Mucosa of descending colon (tissue), 3 donors: ENCODE results near the gene NIPAL4. TPM values are rescaled to one million over a fixed set of nuclear protein-coding genes. Genes with fewer than 3 reads are reported as not detected.

ENCODE experiments used
- ATAC-seq: fragments of 200-7000 bp; cut with Tn5 transposase; one replicate; pipeline ENCODE4 v1.9.1; 2020; ENCODE audit warnings: mild to moderate bottlenecking, moderate library complexity
- DNase-seq, 3 donors: peaks; one replicate each; pipeline ENCODE4 v3.0.0-alpha.2; 2020
- H3K36me3 ChIP-seq: fragments of 200-600 bp; one replicate; pipeline ENCODE4 v1.8.0; 2021; ENCODE audit warnings: low read depth, mild to moderate bottlenecking
- H3K4me1 ChIP-seq: fragments of 200-600 bp; one replicate; pipeline ENCODE4 v1.8.0; 2021; ENCODE audit warnings: low read depth, mild to moderate bottlenecking
- H3K4me3 ChIP-seq: fragments of 200-600 bp; one replicate; pipeline ENCODE4 v1.8.0; 2021; ENCODE audit warnings: mild to moderate bottlenecking
- H3K9me3 ChIP-seq: fragments of 200-600 bp; one replicate; pipeline ENCODE4 v1.8.0; 2021; ENCODE audit warnings: mild to moderate bottlenecking
- intact Hi-C, 2 donors: fragments of 100-400 bp; cut with DNase I in 1 of 2; cut with micrococcal nuclease in 1 of 2; formaldehyde crosslinking; loops; one replicate each; pipeline versions ENCODE4 v1.11.0 to v1.11.1; 2022; cut with DNase I, micrococcal nuclease
- total RNA-seq, 3 donors: library from RNA; stranded (reverse); fragmentation: NEBNext Ultra II Directional in 2 of 3; extraction: Animal tissue kit (Norgen Biotek cat#: 25700) in 2 of 3; gene quantifications; one replicate each; pipeline versions ENCODE4 v1.2.1 to v1.2.4, GENCODE V29; 2021 to 2023
- TF ChIP-seq, protein P1 (sequence below): fragments of 200-600 bp; IDR thresholded peaks from one replicate; pipeline ENCODE4 v1.8.0; 2022; ENCODE audit warnings: antibody characterized with exemption, mild to moderate bottlenecking
- donor health status: DM: no; HTN: no; CAD: no; lungs with moderate emphysema.
- donor health status: DM: no; HTN: no; CAD: no.
- donor health status: DM: no; HTN: yes; CAD: no.

The NIPAL4 gene
- total RNA-seq, 3 donors from 2014 or later, result 0.70 to 3.2 TPM; not detected in 1

DNA sequence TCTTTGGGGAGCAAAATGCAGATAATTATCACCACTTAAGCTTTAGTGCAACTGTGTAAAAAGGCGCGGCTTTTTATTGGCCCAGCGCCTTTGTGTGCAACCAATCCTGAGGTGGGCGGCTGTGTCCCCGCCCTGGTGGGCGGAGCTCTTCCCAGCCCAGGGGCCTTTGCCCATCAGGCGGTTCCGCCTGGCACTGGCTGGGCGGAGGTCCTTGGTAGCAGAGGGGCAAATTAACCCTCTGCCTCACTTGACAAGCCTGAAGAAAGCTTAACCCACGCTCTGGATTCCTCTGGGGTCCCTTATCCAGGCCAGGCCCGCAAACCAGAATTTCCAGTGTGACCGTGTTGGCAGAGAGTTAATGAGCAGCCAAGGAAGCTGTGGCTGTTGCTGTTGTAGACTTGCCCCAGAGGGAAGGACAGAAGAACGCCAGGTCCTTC is 12.8 kb upstream of the NIPAL4 start:
- Histone ChIP-seq H3K4me3 (no peak overlapping the region), H3K9me3 (no peaks in the 10 kb centered on the region), H3K4me1 (no peaks in the 10 kb centered on the region), H3K36me3 (no peaks in the 10 kb centered on the region)
- TF ChIP-seq, protein P1, sequence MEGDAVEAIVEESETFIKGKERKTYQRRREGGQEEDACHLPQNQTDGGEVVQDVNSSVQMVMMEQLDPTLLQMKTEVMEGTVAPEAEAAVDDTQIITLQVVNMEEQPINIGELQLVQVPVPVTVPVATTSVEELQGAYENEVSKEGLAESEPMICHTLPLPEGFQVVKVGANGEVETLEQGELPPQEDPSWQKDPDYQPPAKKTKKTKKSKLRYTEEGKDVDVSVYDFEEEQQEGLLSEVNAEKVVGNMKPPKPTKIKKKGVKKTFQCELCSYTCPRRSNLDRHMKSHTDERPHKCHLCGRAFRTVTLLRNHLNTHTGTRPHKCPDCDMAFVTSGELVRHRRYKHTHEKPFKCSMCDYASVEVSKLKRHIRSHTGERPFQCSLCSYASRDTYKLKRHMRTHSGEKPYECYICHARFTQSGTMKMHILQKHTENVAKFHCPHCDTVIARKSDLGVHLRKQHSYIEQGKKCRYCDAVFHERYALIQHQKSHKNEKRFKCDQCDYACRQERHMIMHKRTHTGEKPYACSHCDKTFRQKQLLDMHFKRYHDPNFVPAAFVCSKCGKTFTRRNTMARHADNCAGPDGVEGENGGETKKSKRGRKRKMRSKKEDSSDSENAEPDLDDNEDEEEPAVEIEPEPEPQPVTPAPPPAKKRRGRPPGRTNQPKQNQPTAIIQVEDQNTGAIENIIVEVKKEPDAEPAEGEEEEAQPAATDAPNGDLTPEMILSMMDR, result no peak
- intact Hi-C loops, result no loop called here
- ATAC-seq, result peak; percentile 96
- DNase-seq, result peak; percentile 80 to 86 (median 84)

- no peaks in the 10 kb centered on the region for H3K4me1 ChIP-seq
- H3K9me3 ChIP-seq, result no peaks in the 10 kb centered on the region
- intact Hi-C loops, result no loop called here
- H3K4me3 ChIP-seq, result no peak overlapping the region
- ATAC-seq (peak; percentile 28), DNase-seq (peak in 2 of 3 donors; percentile 45 to 61)
- H3K36me3 ChIP-seq, result no peaks in the 10 kb centered on the region
- TF ChIP-seq, protein P1, result no peak
Measured at GRCh38 chr5:157449011-157449723, 10.8 kb upstream of the NIPAL4 start.

GRCh38 chr5:157450024-157450423 is 10.0 kb upstream of the NIPAL4 start:
- Histone ChIP-seq H3K4me3 (no peak overlapping the region), H3K4me1 (no peaks in the 10 kb centered on the region), H3K9me3 (no peaks in the 10 kb centered on the region), H3K36me3 (no peaks in the 10 kb centered on the region)
- intact Hi-C loops, result no loop called here
- DNase-seq (no peak), ATAC-seq (no peak)
- TF ChIP-seq, protein P1, result no peak

DNA sequence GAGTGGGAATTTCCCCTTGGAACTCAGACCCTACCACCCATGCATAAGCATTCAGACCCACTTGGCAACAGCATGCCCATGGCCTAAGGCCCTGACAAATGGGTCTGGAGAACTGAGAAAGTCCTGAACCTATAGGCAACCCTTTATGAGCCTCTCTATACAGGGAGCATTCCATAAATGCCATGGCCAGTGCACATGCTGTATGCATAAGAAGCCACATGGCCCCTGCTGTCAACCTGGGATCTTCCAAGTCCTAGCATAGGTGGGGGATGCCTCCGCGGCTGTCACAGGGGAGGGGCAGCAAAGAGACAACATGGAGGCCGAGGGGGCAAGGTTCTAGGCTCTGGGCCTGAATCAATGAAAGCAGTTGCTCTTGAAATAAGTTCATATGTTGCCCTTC is 8.2 kb upstream of the NIPAL4 start:
- intact Hi-C loops, result no loop called here
- no peak for ATAC-seq
- H3K9me3 ChIP-seq, result no peaks in the 10 kb centered on the region
- no peak for DNase-seq
- H3K4me1 ChIP-seq, result no peaks in the 10 kb centered on the region
- TF ChIP-seq, protein P1, result no peak
- no peak overlapping the region for H3K4me3 ChIP-seq
- no peaks in the 10 kb centered on the region for H3K36me3 ChIP-seq

DNA sequence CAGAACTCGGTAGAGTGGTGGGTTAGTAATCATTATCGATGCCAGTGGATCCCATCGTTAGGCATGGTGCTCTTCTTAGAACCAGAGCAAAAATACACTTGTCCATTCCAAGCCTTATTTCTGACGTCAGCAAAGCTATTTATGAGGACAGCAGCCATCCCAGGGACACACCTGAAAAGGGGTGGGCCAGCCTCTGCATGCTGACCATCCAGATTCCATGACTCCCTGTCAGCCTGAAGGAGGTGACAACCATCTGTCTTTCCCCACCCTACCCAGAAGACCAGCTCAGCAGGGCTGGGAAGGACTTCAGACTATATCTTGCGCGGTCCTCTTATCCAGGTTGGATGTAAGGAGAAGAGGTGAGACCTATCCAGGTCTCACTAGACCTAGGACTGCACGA is 5.7 kb upstream of the NIPAL4 start:
- Histone ChIP-seq H3K4me1 (no peaks in the 10 kb centered on the region), H3K4me3 (no peak overlapping the region), H3K9me3 (no peaks in the 10 kb centered on the region), H3K36me3 (no peaks in the 10 kb centered on the region)
- ATAC-seq (no peak), DNase-seq (no peak)
- intact Hi-C loops, result no loop called here
- TF ChIP-seq, protein P1, result no peak
